Astrocyte (in vitro differentiated cells and primary cell): ENCODE results near the gene MEP1A.

Source experiments
- EZH2 ChIP-seq: IDR thresholded peaks from 2 replicates; pipeline ENCODE4 v1.6.1; 2012; ENCODE audit warnings: mild to moderate bottlenecking, low read length, inconsistent platforms; ENCODE audit not compliant: insufficient read depth
- TF ChIP-seq, protein P1 (sequence below): IDR thresholded peaks from 2 replicates; pipeline ENCODE4 v1.5.1; 2011; ENCODE audit warnings: low read depth, mild to moderate bottlenecking, inconsistent platforms, low read length, moderate library complexity; ENCODE audit not compliant: insufficient read depth

DNA sequence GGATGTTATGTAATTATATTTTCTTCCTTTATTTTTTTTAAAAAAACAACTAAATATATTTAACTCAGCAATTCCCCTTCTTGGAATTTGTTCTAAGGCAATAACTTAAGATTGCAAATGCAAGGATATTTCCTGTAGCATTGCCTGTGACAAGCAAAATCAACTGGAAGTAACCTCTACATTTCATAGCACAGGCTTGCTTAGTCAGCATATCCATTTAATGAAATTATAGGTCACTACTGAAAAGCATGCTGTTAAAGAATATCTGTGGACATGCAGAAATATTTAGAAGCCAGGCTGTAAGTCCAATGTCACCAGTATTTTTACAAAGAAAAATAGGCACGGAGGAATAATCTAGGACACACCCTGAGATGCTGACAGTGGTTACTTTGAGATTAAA lies 8.7 kb upstream of the MEP1A start:
- TF ChIP-seq, protein P1, sequence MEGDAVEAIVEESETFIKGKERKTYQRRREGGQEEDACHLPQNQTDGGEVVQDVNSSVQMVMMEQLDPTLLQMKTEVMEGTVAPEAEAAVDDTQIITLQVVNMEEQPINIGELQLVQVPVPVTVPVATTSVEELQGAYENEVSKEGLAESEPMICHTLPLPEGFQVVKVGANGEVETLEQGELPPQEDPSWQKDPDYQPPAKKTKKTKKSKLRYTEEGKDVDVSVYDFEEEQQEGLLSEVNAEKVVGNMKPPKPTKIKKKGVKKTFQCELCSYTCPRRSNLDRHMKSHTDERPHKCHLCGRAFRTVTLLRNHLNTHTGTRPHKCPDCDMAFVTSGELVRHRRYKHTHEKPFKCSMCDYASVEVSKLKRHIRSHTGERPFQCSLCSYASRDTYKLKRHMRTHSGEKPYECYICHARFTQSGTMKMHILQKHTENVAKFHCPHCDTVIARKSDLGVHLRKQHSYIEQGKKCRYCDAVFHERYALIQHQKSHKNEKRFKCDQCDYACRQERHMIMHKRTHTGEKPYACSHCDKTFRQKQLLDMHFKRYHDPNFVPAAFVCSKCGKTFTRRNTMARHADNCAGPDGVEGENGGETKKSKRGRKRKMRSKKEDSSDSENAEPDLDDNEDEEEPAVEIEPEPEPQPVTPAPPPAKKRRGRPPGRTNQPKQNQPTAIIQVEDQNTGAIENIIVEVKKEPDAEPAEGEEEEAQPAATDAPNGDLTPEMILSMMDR = no peak
- no peak for TF ChIP-seq EZH2
